HepG2 (cell line): ENCODE data around the gene NUTF2. TPM values are rescaled to one million over a fixed set of nuclear protein-coding genes. Genes with fewer than 3 reads are reported as not detected.
A peak's percentile ranks its signal among the peaks of the same experiment; 100 is the strongest.

Experiments
- ARNTL ChIP-seq: sonication (generic); formaldehyde crosslinking; IDR thresholded peaks from 2 replicates; pipeline ENCODE4 v1.4.0; 2020; ENCODE audit warnings: mild to moderate bottlenecking, missing genetic modification reagents
- CAMTA2 ChIP-seq: sonication (generic); formaldehyde crosslinking; IDR thresholded peaks from 2 replicates; pipeline ENCODE4 v1.4.0; 2020; ENCODE audit warnings: mild to moderate bottlenecking, missing genetic modification reagents, borderline replicate concordance
- CBX2 ChIP-seq, 2 experiments: fragments of 200-600 bp in 1 of 2; sonication (generic); formaldehyde crosslinking in 1 of 2; IDR thresholded peaks; 2 replicates each; pipeline versions ENCODE4 v1.7.0 to v1.8.1; 2018 to 2022; ENCODE audit warnings: low read depth in 2 of 2, low read length in 1 of 2, mild to moderate bottlenecking in 1 of 2, missing genetic modification reagents in 1 of 2
- CBX5 ChIP-seq: sonication (generic); formaldehyde crosslinking; IDR thresholded peaks from 2 replicates; pipeline ENCODE4 v1.4.0; 2020; ENCODE audit warnings: missing genetic modification reagents, borderline replicate concordance
- CHD2 ChIP-seq: IDR thresholded peaks from 2 replicates; pipeline ENCODE4 v1.6.1; 2011; ENCODE audit warnings: low read depth, low read length, improper control_type of control experiment
- HNF4G ChIP-seq, 2 experiments: sonication (generic) in 1 of 2; formaldehyde crosslinking in 1 of 2; IDR thresholded peaks; 2 replicates each; pipeline versions ENCODE4 v1.4.0 to v1.6.1; 2011 to 2020; ENCODE audit warnings: borderline replicate concordance in 2 of 2, low read depth in 2 of 2, mild to moderate bottlenecking in 2 of 2, low read length in 1 of 2, missing genetic modification reagents in 1 of 2, moderate library complexity in 1 of 2
- IRF2 ChIP-seq: IDR thresholded peaks from 2 replicates; pipeline ENCODE4 v1.6.1; 2018; ENCODE audit warnings: missing genetic modification reagents, missing compliant biosample characterization
- KDM4B ChIP-seq: sonication (generic); formaldehyde crosslinking; IDR thresholded peaks from 2 replicates; pipeline ENCODE4 v1.4.0; 2020; ENCODE audit warnings: missing genetic modification reagents
- MAFF ChIP-seq: IDR thresholded peaks from 2 replicates; pipeline ENCODE4 v1.6.1; 2011; ENCODE audit warnings: low read depth, low read length, improper control_type of control experiment
- MIER3 ChIP-seq: IDR thresholded peaks from 2 replicates; pipeline ENCODE4 v1.6.1; 2016; ENCODE audit warnings: missing compliant biosample characterization, borderline replicate concordance
- PCBP1 ChIP-seq: fragments of 200-400 bp; formaldehyde crosslinking; IDR thresholded peaks from 2 replicates; pipeline ENCODE4 v1.6.1; 2017; ENCODE audit warnings: mild to moderate bottlenecking, low read depth, low read length, borderline replicate concordance
- SIX4 ChIP-seq: sonication (generic); formaldehyde crosslinking; IDR thresholded peaks from 2 replicates; pipeline ENCODE4 v1.4.0; 2020; ENCODE audit warnings: missing genetic modification reagents
- SNAPC2 ChIP-seq: sonication (generic); formaldehyde crosslinking; IDR thresholded peaks from 2 replicates; pipeline ENCODE4 v1.8.1; 2022; ENCODE audit warnings: mild to moderate bottlenecking, missing genetic modification reagents
- SRSF1 ChIP-seq: fragments of 200-400 bp; formaldehyde crosslinking; optimal IDR thresholded peaks from 2 replicates; pipeline ENCODE3; 2017; ENCODE audit warnings: mild to moderate bottlenecking, low read depth, low read length, moderate library complexity
- TAF1 ChIP-seq: sonication (generic); formaldehyde crosslinking; IDR thresholded peaks from 2 replicates; pipeline ENCODE4 v1.4.0; 2020; ENCODE audit warnings: missing genetic modification reagents
- XRCC5 ChIP-seq: fragments of 200-400 bp; formaldehyde crosslinking; optimal IDR thresholded peaks from 2 replicates; pipeline ENCODE3; 2017; ENCODE audit warnings: mild to moderate bottlenecking, low read length
- ZNF136 ChIP-seq: sonication (generic); formaldehyde crosslinking; IDR thresholded peaks from 2 replicates; pipeline ENCODE4 v1.8.1; 2022; ENCODE audit warnings: low read depth, mild to moderate bottlenecking, moderate library complexity, missing genetic modification reagents
- ZNF547 ChIP-seq: sonication (generic); formaldehyde crosslinking; IDR thresholded peaks from 2 replicates; pipeline ENCODE4 v1.5.1; 2020; ENCODE audit warnings: mild to moderate bottlenecking, missing genetic modification reagents
- polyA plus RNA-seq, 8 experiments: library from polyadenylated mRNA; depleted of rRNA in 3 of 8; stranded (reverse) in 7 of 8; unstranded in 1 of 8; fragments of >200 nt; fragmentation: Illumina TruSeq in 4 of 8; extraction: Trizol in 4 of 8; gene quantifications; 2 replicates each; pipeline versions ENCODE4 v1.2.1 to v1.2.3, GENCODE V29; 2011 to 2016; ENCODE audit warnings: low read depth in 4 of 8, missing spikeins in 1 of 8, mixed read lengths in 1 of 8; ENCODE audit not compliant: insufficient read depth in 1 of 8
- total RNA-seq, 5 experiments: library from RNA; depleted of rRNA; stranded (reverse); fragments of >200 nt; fragmentation: Illumina TruSeq; extraction: Trizol; gene quantifications; 2 replicates each; pipeline ENCODE4 v1.2.3, GENCODE V29; 2016; ENCODE audit warnings: low read depth in 1 of 5
- TF ChIP-seq, protein P1 (sequence below): sonication (generic); formaldehyde crosslinking; IDR thresholded peaks from 2 replicates; pipeline ENCODE4 v1.4.0; 2020; ENCODE audit warnings: missing genetic modification reagents
- TF ChIP-seq, protein P2 (sequence below): sonication (generic); formaldehyde crosslinking; IDR thresholded peaks from 2 replicates; pipeline ENCODE4 v1.5.0; 2020; ENCODE audit warnings: missing genetic modification reagents
- TF ChIP-seq, protein P3 (sequence below): sonication (generic); formaldehyde crosslinking; IDR thresholded peaks from 2 replicates; pipeline ENCODE4 v1.4.0; 2020; ENCODE audit warnings: missing genetic modification reagents
- TF ChIP-seq, protein P4 (sequence below): sonication (generic); formaldehyde crosslinking; IDR thresholded peaks from 2 replicates; pipeline ENCODE4 v1.4.0; 2020; ENCODE audit warnings: mild to moderate bottlenecking, missing genetic modification reagents
- TF ChIP-seq, protein P5 (sequence below): IDR thresholded peaks from 2 replicates; pipeline ENCODE4 v1.6.1; 2016; ENCODE audit warnings: mild to moderate bottlenecking, missing biosample characterization, missing genetic modification reagents
- TF ChIP-seq, protein P6 (sequence below): fragments of 450-650 bp; IDR thresholded peaks from 2 replicates; pipeline ENCODE4 v1.6.1; 2017

NUTF2 gene
- total and polyA plus RNA-seq, 2 of the 13 experiments (the other 11 are each of a cell fraction or from before 2014, with no cell fraction given) = 168 to 214 TPM

DNA sequence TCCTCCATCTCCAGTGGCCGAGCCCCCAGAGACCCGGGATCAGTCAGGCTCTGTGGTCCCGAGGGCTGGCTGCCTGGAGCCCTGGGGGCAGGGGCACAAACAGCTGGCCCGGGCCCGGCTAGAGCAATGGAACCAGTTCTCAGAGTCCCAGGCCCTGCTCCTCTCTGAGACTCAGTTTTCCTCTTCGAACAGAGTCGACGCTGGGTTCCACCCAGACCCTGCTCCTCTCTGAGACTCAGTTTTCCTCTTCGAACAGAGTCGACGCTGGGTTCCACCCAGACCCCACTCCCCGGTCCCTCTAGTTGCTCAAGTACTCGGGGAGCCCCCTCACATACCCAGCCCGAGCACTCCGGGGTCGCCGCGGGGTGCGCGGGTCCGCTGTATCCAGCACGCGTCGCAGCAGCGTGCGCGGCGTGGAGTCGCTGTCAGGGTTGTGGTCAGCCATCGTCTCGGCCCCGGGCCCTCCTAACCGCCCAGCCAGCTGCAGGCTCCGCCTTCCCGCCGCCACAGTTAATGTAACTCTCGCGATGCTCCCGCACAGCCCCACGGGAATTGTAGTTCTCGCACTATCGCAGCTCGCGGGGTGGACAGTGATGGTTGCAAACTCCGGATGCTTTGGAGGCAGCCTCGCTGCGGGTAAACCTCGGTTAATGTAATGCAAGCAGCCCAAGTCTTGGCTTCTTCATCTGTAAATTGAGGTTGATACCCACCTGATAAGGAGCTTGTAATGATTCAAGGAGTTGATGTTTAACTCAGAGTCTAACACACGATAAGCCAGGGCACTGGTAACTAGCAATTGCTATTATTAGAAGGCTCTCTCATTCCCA lies 13.1 kb upstream of the NUTF2 start (continued):
- peak; percentile 97 for TF ChIP-seq IRF2 (CRISPR knock-in tag)
- TF ChIP-seq MAFF = no peak
- no peak for TF ChIP-seq SRSF1
- TF ChIP-seq, protein P1, sequence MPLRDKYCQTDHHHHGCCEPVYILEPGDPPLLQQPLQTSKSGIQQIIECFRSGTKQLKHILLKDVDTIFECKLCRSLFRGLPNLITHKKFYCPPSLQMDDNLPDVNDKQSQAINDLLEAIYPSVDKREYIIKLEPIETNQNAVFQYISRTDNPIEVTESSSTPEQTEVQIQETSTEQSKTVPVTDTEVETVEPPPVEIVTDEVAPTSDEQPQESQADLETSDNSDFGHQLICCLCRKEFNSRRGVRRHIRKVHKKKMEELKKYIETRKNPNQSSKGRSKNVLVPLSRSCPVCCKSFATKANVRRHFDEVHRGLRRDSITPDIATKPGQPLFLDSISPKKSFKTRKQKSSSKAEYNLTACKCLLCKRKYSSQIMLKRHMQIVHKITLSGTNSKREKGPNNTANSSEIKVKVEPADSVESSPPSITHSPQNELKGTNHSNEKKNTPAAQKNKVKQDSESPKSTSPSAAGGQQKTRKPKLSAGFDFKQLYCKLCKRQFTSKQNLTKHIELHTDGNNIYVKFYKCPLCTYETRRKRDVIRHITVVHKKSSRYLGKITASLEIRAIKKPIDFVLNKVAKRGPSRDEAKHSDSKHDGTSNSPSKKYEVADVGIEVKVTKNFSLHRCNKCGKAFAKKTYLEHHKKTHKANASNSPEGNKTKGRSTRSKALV = 0 out of 2 replicates have a peak, but pooled peaks have one; percentile 68
- TF ChIP-seq PCBP1 = no peak
- peak; percentile 65 for TF ChIP-seq XRCC5
- TF ChIP-seq, protein P2, sequence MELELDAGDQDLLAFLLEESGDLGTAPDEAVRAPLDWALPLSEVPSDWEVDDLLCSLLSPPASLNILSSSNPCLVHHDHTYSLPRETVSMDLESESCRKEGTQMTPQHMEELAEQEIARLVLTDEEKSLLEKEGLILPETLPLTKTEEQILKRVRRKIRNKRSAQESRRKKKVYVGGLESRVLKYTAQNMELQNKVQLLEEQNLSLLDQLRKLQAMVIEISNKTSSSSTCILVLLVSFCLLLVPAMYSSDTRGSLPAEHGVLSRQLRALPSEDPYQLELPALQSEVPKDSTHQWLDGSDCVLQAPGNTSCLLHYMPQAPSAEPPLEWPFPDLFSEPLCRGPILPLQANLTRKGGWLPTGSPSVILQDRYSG = no peak
- peak; percentile 33; the same call in 1 of the 2 replicates for TF ChIP-seq SIX4 (CRISPR knock-in tag)
- TF ChIP-seq CAMTA2 (CRISPR knock-in tag) = no peak
- TF ChIP-seq, protein P3, sequence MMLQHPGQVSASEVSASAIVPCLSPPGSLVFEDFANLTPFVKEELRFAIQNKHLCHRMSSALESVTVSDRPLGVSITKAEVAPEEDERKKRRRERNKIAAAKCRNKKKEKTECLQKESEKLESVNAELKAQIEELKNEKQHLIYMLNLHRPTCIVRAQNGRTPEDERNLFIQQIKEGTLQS (CRISPR knock-in tag) = peak; percentile 29; the same call in 1 of the 2 replicates
- peak; percentile 97 for TF ChIP-seq MIER3
- peak; percentile 93 for TF ChIP-seq TAF1 (CRISPR knock-in tag)
- TF ChIP-seq CHD2 = peak; percentile 99
- TF ChIP-seq CBX2 (IDR thresholded peaks at IDR 0.05; ENCODE audit: low read depth, low read length) = no peak
- TF ChIP-seq CBX2 (CRISPR knock-in tag; IDR thresholded peaks at IDR 0.05; ENCODE audit: low read depth) = no peak
- TF ChIP-seq SNAPC2 (CRISPR knock-in tag) = peak; percentile 97
- TF ChIP-seq, protein P4, sequence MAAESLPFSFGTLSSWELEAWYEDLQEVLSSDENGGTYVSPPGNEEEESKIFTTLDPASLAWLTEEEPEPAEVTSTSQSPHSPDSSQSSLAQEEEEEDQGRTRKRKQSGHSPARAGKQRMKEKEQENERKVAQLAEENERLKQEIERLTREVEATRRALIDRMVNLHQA (CRISPR knock-in tag) = no peak
- TF ChIP-seq ARNTL (CRISPR knock-in tag) = no peak; the same call in none of the 2 replicates
- TF ChIP-seq ZNF547 (CRISPR knock-in tag) = peak; percentile 73
- peak; percentile 27; the same call in 1 of the 2 replicates for TF ChIP-seq ZNF136 (CRISPR knock-in tag)
- TF ChIP-seq KDM4B = no peak; the same call in 1 of the 2 replicates
- no peak for TF ChIP-seq HNF4G (IDR thresholded peaks at IDR 0.05; ENCODE audit: borderline replicate concordance, low read depth, low read length)
- TF ChIP-seq HNF4G (CRISPR knock-in tag; IDR thresholded peaks at IDR 0.05; ENCODE audit: borderline replicate concordance, low read depth) = no peak; the same call in 1 of the 2 replicates
- TF ChIP-seq, protein P5, sequence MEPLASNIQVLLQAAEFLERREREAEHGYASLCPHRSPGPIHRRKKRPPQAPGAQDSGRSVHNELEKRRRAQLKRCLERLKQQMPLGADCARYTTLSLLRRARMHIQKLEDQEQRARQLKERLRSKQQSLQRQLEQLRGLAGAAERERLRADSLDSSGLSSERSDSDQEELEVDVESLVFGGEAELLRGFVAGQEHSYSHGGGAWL (CRISPR knock-in tag) = peak; percentile 93
- TF ChIP-seq CBX5 (CRISPR knock-in tag) = peak; percentile 28; the same call in 1 of the 2 replicates
- TF ChIP-seq, protein P6, sequence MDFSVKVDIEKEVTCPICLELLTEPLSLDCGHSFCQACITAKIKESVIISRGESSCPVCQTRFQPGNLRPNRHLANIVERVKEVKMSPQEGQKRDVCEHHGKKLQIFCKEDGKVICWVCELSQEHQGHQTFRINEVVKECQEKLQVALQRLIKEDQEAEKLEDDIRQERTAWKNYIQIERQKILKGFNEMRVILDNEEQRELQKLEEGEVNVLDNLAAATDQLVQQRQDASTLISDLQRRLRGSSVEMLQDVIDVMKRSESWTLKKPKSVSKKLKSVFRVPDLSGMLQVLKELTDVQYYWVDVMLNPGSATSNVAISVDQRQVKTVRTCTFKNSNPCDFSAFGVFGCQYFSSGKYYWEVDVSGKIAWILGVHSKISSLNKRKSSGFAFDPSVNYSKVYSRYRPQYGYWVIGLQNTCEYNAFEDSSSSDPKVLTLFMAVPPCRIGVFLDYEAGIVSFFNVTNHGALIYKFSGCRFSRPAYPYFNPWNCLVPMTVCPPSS = no peak
